ENCODE measurements around the gene PBLD. TPM values are rescaled to one million over a fixed set of nuclear protein-coding genes. Genes with fewer than 3 reads are reported as not detected.
"Not testable (repeated sequence)": the region's sequence is repeated elsewhere in the genome, so short reads cannot be mapped to it uniquely, and the experiment has no call there.

Gene PBLD
- total and polyA plus RNA-seq, 3 donors from 2014 or later, result 4.4 to 7.6 (median 7.6) TPM

DNA sequence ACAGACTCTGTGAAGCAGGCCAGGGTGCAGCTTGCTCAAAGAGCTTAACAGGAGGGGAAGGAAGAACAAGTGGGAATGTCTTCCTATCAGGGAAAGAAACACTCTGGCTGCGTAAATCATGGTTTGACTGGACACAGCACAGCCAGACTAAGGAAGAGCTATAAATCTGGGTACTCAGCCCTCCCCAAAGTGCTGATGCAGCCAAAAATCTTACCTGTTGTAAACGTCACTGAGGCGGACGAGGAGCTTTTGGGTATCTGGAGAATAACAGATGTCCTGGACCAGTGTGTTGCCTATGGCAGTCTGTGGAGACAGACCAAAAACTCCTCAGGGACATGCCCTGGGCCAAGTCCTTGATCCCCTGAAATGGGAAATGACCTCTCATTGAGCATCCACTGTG lies 44.0 kb downstream of the PBLD start:
- no peaks in the 10 kb centered on the region for H3K27me3 ChIP-seq
- 85 to 96% methylated on average over 4 of the region's 4 CpGs for WGBS, 2 donors
- DNase-seq, result no peak
- H3K36me3 ChIP-seq (ENCODE audit: low read depth, missing control alignments), result no peaks in the 10 kb centered on the region
- H3K4me3 ChIP-seq, result no peak overlapping the region
- H3K9me3 ChIP-seq, result no peaks in the 10 kb centered on the region
- H3K27ac ChIP-seq, result no peak overlapping the region
- no peak for TF ChIP-seq POLR2A (IDR thresholded peaks at IDR 0.05)
- TF ChIP-seq, protein P1, sequence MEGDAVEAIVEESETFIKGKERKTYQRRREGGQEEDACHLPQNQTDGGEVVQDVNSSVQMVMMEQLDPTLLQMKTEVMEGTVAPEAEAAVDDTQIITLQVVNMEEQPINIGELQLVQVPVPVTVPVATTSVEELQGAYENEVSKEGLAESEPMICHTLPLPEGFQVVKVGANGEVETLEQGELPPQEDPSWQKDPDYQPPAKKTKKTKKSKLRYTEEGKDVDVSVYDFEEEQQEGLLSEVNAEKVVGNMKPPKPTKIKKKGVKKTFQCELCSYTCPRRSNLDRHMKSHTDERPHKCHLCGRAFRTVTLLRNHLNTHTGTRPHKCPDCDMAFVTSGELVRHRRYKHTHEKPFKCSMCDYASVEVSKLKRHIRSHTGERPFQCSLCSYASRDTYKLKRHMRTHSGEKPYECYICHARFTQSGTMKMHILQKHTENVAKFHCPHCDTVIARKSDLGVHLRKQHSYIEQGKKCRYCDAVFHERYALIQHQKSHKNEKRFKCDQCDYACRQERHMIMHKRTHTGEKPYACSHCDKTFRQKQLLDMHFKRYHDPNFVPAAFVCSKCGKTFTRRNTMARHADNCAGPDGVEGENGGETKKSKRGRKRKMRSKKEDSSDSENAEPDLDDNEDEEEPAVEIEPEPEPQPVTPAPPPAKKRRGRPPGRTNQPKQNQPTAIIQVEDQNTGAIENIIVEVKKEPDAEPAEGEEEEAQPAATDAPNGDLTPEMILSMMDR (IDR thresholded peaks at IDR 0.05), result no peak
- H3K4me1 ChIP-seq, result no peaks in the 10 kb centered on the region
- intact Hi-C loops (cut with DNase I; ENCODE audit: low total_unique reads), result no loop called here

DNA sequence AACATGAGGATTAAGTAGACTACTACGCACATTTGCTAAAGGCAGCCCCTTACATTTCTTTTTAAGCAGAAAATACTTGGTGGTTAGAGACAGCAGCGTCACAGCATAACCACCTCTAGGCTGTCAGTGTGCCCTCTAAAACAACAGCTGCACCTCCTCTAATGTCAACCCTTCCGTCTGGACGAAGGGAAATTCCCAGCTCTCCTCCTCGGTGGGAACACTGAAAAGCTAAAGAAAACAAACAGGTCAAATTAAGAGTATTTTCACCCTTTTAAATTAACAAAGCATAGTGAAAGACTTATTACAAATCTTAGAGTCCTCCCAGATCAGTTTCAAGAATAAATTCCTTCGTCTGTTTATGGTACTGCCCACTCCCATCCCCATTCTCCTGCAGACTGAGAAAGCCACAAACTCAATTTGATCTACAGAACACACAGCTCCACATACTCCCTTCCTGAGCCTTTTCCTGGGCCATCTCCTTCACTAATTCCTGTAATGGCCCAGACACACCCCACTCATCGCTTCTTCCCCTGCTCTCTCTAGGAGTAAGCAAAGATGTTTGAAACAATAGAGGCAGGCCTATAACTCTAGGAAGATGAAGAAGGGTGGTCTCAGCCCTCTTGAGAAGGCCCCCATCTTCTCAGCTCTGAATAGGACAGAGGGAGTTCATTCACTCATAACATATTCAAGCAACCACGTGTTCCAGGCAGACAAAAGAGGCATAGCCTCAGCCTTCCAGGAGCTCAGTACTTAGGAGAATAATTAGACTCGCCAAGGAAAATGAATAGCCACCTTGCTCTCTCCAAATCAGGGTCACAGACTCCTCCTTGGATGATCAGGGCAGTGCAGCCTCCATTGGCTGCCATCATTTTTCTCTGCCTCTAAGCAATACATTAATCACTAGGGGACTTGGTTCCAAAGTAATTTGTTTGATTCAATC lies 48.4 kb downstream of the PBLD start:
- H3K9me3 ChIP-seq, result no peaks in the 10 kb centered on the region
- H3K36me3 ChIP-seq (ENCODE audit: low read depth, missing control alignments), result no peaks in the 10 kb centered on the region
- H3K4me3 ChIP-seq, result no peak overlapping the region
- no peak for TF ChIP-seq POLR2A (IDR thresholded peaks at IDR 0.05)
- TF ChIP-seq, protein P1 (IDR thresholded peaks at IDR 0.05), result no peak
- WGBS, 2 donors, result 69 to 70% methylated on average over 9 of the region's 9 CpGs
- H3K4me1 ChIP-seq, result no peaks in the 10 kb centered on the region
- H3K27ac ChIP-seq, result no peak overlapping the region
- no peak for DNase-seq
- intact Hi-C loops (cut with DNase I; ENCODE audit: low total_unique reads), result no loop called here
- no peaks in the 10 kb centered on the region for H3K27me3 ChIP-seq

DNA sequence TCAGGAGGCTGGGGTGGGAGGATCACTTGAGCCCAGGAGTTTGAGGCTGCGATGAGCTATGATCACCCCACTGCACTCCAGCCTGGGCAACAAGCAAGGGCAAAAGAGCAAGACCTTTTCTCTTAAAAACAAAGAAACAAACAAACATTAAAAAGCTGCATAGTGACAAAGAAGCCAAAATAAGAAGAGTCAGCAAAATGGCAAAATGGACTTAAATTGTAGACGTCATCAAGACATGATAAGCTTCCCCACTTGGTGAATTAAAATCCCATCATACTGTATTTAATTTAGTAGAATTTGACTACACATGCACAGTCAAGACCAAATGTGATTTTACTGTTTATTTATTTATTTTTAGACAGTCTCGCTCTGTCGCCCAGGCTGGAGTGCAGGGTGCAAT lies 52.0 kb downstream of the PBLD start:
- Histone ChIP-seq H3K27ac (no peak overlapping the region), H3K9me3 (no peaks in the 10 kb centered on the region), H3K36me3 (ENCODE audit: low read depth, missing control alignments) (no peaks in the 10 kb centered on the region), H3K4me1 (no peaks in the 10 kb centered on the region), H3K27me3 (no peaks in the 10 kb centered on the region), H3K4me3 (no peak overlapping the region)
- intact Hi-C loops (cut with DNase I; ENCODE audit: low total_unique reads), result no loop called here
- no peak for TF ChIP-seq POLR2A (IDR thresholded peaks at IDR 0.05)
- TF ChIP-seq, protein P1 (IDR thresholded peaks at IDR 0.05), result no peak
- no peak for DNase-seq
- 92 to 95% methylated on average over 4 of the region's 4 CpGs for WGBS, 2 donors

DNA sequence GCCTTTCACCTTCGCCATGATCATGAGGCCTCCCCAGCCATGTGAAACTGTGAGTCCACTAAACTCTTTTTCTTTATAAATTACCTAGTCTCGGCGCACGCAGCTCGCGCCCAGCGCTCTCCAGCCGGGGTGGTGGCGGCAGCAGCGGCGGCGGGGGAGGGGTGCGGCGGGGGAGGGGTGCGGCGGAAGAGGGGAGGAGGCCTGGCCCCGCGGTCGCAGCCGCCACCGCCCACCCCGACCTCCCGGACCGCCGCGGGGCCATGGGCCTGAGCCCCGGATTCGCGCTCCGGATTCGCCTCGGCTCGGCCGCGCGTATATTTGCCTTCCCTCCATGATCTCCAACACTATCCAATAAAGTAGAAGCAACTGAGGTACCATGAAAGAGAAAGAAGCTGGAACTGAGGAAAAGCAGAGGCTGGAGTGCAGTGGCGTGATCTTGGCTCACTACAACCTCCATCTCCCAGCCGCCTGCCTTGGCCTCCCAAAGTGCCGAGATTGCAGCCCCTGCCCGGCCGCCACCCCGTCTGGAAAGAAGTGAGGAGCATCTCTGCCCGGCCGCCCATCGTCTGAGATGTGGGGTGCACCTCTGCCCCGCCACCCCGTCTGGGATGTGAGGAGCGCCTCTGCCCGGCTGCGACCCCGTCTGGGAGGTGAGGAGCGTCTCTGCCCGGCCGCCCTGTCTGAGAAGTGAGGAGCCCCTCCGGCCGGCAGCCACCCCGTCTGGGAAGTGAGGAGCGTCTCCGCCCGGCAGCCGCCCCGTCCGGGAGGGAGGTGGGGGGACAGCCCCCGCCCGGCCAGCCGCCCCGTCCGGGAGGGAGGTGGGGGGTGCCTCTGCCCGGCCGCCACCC lies 53.6 kb downstream of the PBLD start:
- intact Hi-C loops (cut with DNase I; ENCODE audit: low total_unique reads); H3K4me1 ChIP-seq; H3K36me3 ChIP-seq (ENCODE audit: low read depth, missing control alignments); H3K27me3 ChIP-seq; DNase-seq; H3K27ac ChIP-seq; H3K9me3 ChIP-seq: not testable (repeated sequence)
- 72 to 83% methylated on average over 36 to 69 of the region's 70 CpGs for WGBS, 2 donors
- H3K4me3 ChIP-seq, result peak overlapping the region in 1 of 2 donors; percentile 29

DNA sequence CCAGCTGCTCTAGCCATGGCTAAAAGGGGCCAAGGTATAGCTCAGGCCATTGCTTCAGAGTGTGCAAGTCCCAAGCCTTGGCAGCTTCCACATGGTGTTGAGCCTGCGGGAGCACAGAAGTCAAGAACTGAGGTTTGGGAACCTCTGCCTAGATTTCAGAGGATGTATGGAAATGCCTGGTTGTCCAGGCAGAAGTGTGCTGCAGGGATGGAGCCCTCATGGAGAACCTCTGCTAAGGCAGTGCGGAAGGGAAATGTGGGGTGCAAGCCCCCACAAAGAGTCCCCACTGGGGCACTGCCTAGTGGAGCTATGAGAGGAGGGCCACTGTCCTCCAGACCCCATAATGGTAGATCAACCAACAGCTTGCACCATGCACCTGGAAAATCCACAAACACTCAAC lies 54.9 kb downstream of the PBLD start:
- H3K27me3 ChIP-seq; H3K27ac ChIP-seq; H3K4me1 ChIP-seq; H3K36me3 ChIP-seq (ENCODE audit: low read depth, missing control alignments); DNase-seq; H3K4me3 ChIP-seq; H3K9me3 ChIP-seq; intact Hi-C loops (cut with DNase I; ENCODE audit: low total_unique reads): not testable (repeated sequence)
- WGBS, 2 donors, result 100% methylated on average over 2 of the region's 2 CpGs
